Neural progenitor cell (in vitro differentiated cells): ENCODE data around the gene BUB1B.

Experiments used
- CTCF ChIP-seq: fragments of 200-600 bp; sonication (generic); IDR thresholded peaks from 2 replicates; pipeline ENCODE4 v1.5.1; 2017; ENCODE audit warnings: antibody characterized with exemption, mild to moderate bottlenecking
- EZH2 ChIP-seq: fragments of 200-600 bp; sonication (generic); IDR thresholded peaks from 2 replicates; pipeline ENCODE4 v1.6.1; 2017; ENCODE audit warnings: antibody characterized with exemption, mild to moderate bottlenecking, moderate library complexity

- TF ChIP-seq CTCF: no peak
- TF ChIP-seq EZH2: no peak
Measured at GRCh38 chr15:40244961-40245523, 84.2 kb downstream of the BUB1B start.
